Measurements from ENCODE around the gene EFNA2. TPM values are rescaled to one million over a fixed set of nuclear protein-coding genes. Genes with fewer than 3 reads are reported as not detected.
"Not testable (repeated sequence)": the region's sequence is repeated elsewhere in the genome, so short reads cannot be mapped to it uniquely, and the experiment has no call there.

The EFNA2 gene
- total RNA-seq, 1 donor, result not detected

- no peak for TF ChIP-seq CTCF (IDR thresholded peaks at IDR 0.05; ENCODE audit: insufficient read depth, low read length)
- H3K4me3 ChIP-seq (ENCODE audit: low read depth, low read length), result no peak overlapping the region
- DNase-seq (ENCODE audit: low read depth), result no peak
Measured at GRCh38 chr19:1296575-1297271, 11.1 kb downstream of the EFNA2 start.

GRCh38 chr19:1298235-1298634, 12.6 kb downstream of the EFNA2 start:
- H3K4me3 ChIP-seq (ENCODE audit: low read depth, low read length), result no peak overlapping the region
- no peak for TF ChIP-seq CTCF (IDR thresholded peaks at IDR 0.05; ENCODE audit: insufficient read depth, low read length)
- DNase-seq (ENCODE audit: low read depth), result no peak

- H3K4me3 ChIP-seq (ENCODE audit: low read depth, low read length), result no peak overlapping the region
- no peak for TF ChIP-seq CTCF (IDR thresholded peaks at IDR 0.05; ENCODE audit: insufficient read depth, low read length)
- no peak for DNase-seq (ENCODE audit: low read depth)
Measured at GRCh38 chr19:1299801-1300200, 14.1 kb downstream of the EFNA2 start.

GRCh38 chr19:1300744-1301490, 15.2 kb downstream of the EFNA2 start:
- H3K4me3 ChIP-seq (ENCODE audit: low read depth, low read length), result no peak overlapping the region
- no peak for TF ChIP-seq CTCF (IDR thresholded peaks at IDR 0.05; ENCODE audit: insufficient read depth, low read length)
- no peak for DNase-seq (ENCODE audit: low read depth)

- TF ChIP-seq CTCF (IDR thresholded peaks at IDR 0.05; ENCODE audit: insufficient read depth, low read length), result no peak
- no peak for DNase-seq (ENCODE audit: low read depth)
- no peak overlapping the region for H3K4me3 ChIP-seq (ENCODE audit: low read depth, low read length)
Measured at GRCh38 chr19:1302533-1303239, 17.0 kb downstream of the EFNA2 start.

- no peak overlapping the region for H3K4me3 ChIP-seq (ENCODE audit: low read depth, low read length)
- no peak for DNase-seq (ENCODE audit: low read depth)
- TF ChIP-seq CTCF (IDR thresholded peaks at IDR 0.05; ENCODE audit: insufficient read depth, low read length), result no peak
Measured at GRCh38 chr19:1304197-1304924, 18.7 kb downstream of the EFNA2 start.

GRCh38 chr19:1305354-1305753, 19.7 kb downstream of the EFNA2 start:
- not testable (repeated sequence) for DNase-seq (ENCODE audit: low read depth); H3K4me3 ChIP-seq (ENCODE audit: low read depth, low read length)

Measured in fibroblast of the aortic adventitia (primary cell).